ENCODE results near the gene GADL1.

- TF ChIP-seq CTCF (conservative IDR thresholded peaks at IDR 0.05) (no peak), EZH2 (IDR thresholded peaks at IDR 0.05; ENCODE audit: low read depth) (no peak)
Measured at GRCh38 chr3:30832961-30833575, 61.4 kb downstream of the GADL1 start.

Data from PC-9 (cell line).